ENCODE data around the gene DNAJC4.

GRCh38 chr11:64250415-64251015 lies 20.2 kb downstream of the DNAJC4 start:
- TF ChIP-seq CTCF (conservative IDR thresholded peaks at IDR 0.05), result no peak
- no peak for TF ChIP-seq ZFX (IDR thresholded peaks at IDR 0.05)
